CD4-positive, alpha-beta memory T cell (primary cell): ENCODE data around the gene PTPRM. TPM values are rescaled to one million over a fixed set of nuclear protein-coding genes. Genes with fewer than 3 reads are reported as not detected.

Experiments
- CTCF ChIA-PET: fragments of 350-600 bp; sonication (Branson Sonifier 250); formaldehyde crosslinking; loops from one replicate; lab custom pipeline; 2021; ENCODE audit warnings: inconsistent platforms; ENCODE audit not compliant: partially characterized antibody; lab: Charles Lee
- POLR2A ChIA-PET: fragments of 350-600 bp; sonication (Branson Sonifier 250); formaldehyde crosslinking; loops from one replicate; lab custom pipeline; 2021; ENCODE audit not compliant: partially characterized antibody; lab: Charles Lee
- DNase-seq, 5 donors: peaks; one replicate each; pipeline versions ENCODE4 v3.0.0 to v3.0.0-alpha.2; 2020 to 2022; ENCODE audit warnings: mixed read lengths in 1 of 5
- H3K27ac ChIP-seq: one replicate; pipeline ENCODE4 v1.7.0; 2013; ENCODE audit warnings: low read depth, low read length
- H3K27me3 ChIP-seq: 2 replicates; pipeline ENCODE4 v1.7.0; 2013; ENCODE audit warnings: mild to moderate bottlenecking, low read length, moderate library complexity; ENCODE audit not compliant: insufficient read depth
- H3K36me3 ChIP-seq: 2 replicates; pipeline ENCODE4 v1.7.0; 2013; ENCODE audit warnings: mild to moderate bottlenecking, low read length, moderate library complexity; ENCODE audit not compliant: insufficient read depth
- H3K4me1 ChIP-seq: 2 replicates; pipeline ENCODE4 v1.7.0; 2013; ENCODE audit warnings: mild to moderate bottlenecking, low read length, moderate library complexity; ENCODE audit not compliant: insufficient read depth
- H3K4me3 ChIP-seq, 2 donors: one replicate each; pipeline ENCODE4 v1.7.0; 2013; ENCODE audit warnings: low read length in 2 of 2, mild to moderate bottlenecking in 1 of 2
- H3K9me3 ChIP-seq, 2 donors: one replicate each; pipeline ENCODE4 v1.7.0; 2013; ENCODE audit warnings: low read length in 2 of 2, control low read depth in 1 of 2; ENCODE audit not compliant: control insufficient read depth in 1 of 2
- H3K27ac Mint-ChIP-seq, 7 donors: one replicate each; pipeline ENCODE4 v1.8.0; 2020 to 2021; ENCODE audit warnings: mixed read lengths in 7 of 7, mild to moderate bottlenecking in 6 of 7, inconsistent platforms in 3 of 7, moderate library complexity in 3 of 7
- H3K27me3 Mint-ChIP-seq, 2 donors: one replicate each; pipeline ENCODE4 v1.8.0; 2020 to 2021; ENCODE audit warnings: mixed read lengths in 2 of 2
- H3K36me3 Mint-ChIP-seq, 2 donors: one replicate each; pipeline ENCODE4 v1.8.0; 2020 to 2021; ENCODE audit warnings: mixed read lengths in 2 of 2, inconsistent platforms in 1 of 2, mild to moderate bottlenecking in 1 of 2
- H3K4me1 Mint-ChIP-seq, 4 donors: one replicate each; pipeline ENCODE4 v1.8.0; 2020 to 2021; ENCODE audit warnings: mixed read lengths in 4 of 4, mild to moderate bottlenecking in 1 of 4
- H3K4me3 Mint-ChIP-seq, 8 donors: one replicate each; pipeline ENCODE4 v1.8.0; 2020 to 2021; ENCODE audit warnings: mixed read lengths in 8 of 8, mild to moderate bottlenecking in 7 of 8, moderate library complexity in 6 of 8, inconsistent platforms in 3 of 8
- H3K9me3 Mint-ChIP-seq, 8 donors: one replicate each; pipeline ENCODE4 v1.8.0; 2020 to 2021; ENCODE audit warnings: mixed read lengths in 8 of 8, mild to moderate bottlenecking in 5 of 8, inconsistent platforms in 3 of 8, moderate library complexity in 1 of 8
- intact Hi-C: fragments of 100-400 bp; cut with micrococcal nuclease; formaldehyde crosslinking; loops from one replicate; pipeline ENCODE4 v1.15.1; 2023
- polyA plus RNA-seq, 2 donors: library from polyadenylated mRNA; unstranded; fragments of 300-500 nt; fragmentation: Illumina TruSeq; gene quantifications; one replicate each; pipeline ENCODE4 v1.2.3, GENCODE V29; 2021
- total RNA-seq, 2 experiments: library from RNA; stranded (reverse); gene quantifications; one replicate each; pipeline ENCODE4 v1.2.3, GENCODE V29; 2021

PTPRM gene
- total and polyA plus RNA-seq, 4 experiments from 2014 or later = 6.7 to 20.1 (median 12.9) TPM

GRCh38 chr18:8277270-8277669, 710.2 kb downstream of the PTPRM start:
- H3K27me3 ChIP-seq = no peaks in the 10 kb centered on the region
- H3K4me1 Mint-ChIP-seq = no peaks in the 10 kb centered on the region
- H3K9me3 ChIP-seq = no peaks in the 10 kb centered on the region
- no peak overlapping the region for H3K4me3 ChIP-seq
- DNase-seq = no peak
- intact Hi-C loops = loop anchor here (10.0 kb wide), 1 partner anchor 58 kb away; no protein-coding TSS in a partner anchor
- no peaks in the 10 kb centered on the region for H3K4me1 ChIP-seq
- H3K36me3 Mint-ChIP-seq = no peaks in the 10 kb centered on the region
- H3K9me3 Mint-ChIP-seq = no peaks in the 10 kb centered on the region
- H3K27ac Mint-ChIP-seq = no peak overlapping the region
- H3K27me3 Mint-ChIP-seq = no peaks in the 10 kb centered on the region
- H3K4me3 Mint-ChIP-seq = no peak overlapping the region
- ChIA-PET POLR2A (no interaction called here), CTCF (no interaction called here)
- no peaks in the 10 kb centered on the region for H3K36me3 ChIP-seq
- no peak overlapping the region for H3K27ac ChIP-seq

- no peaks in the 10 kb centered on the region for H3K36me3 ChIP-seq
- H3K4me1 ChIP-seq = no peaks in the 10 kb centered on the region
- Mint-ChIP-seq H3K4me1 (no peaks in the 10 kb centered on the region), H3K27me3 (no peaks in the 10 kb centered on the region), H3K36me3 (no peaks in the 10 kb centered on the region), H3K4me3 (no peak overlapping the region), H3K9me3 (peaks cover 0 to 2% (median 0%) of the 10 kb centered on the region in 8 donors), H3K27ac (no peak overlapping the region)
- ChIA-PET CTCF (no interaction called here), POLR2A (no interaction called here)
- H3K27me3 ChIP-seq = no peaks in the 10 kb centered on the region
- no peak overlapping the region for H3K4me3 ChIP-seq
- H3K27ac ChIP-seq = no peak overlapping the region
- intact Hi-C loops = loop anchor here (10.0 kb wide), 1 partner anchor 55 kb away; no protein-coding TSS in a partner anchor
- DNase-seq = no peak
- no peaks in the 10 kb centered on the region for H3K9me3 ChIP-seq
These were observed 712.2 kb downstream of the PTPRM start for GRCh38 chr18:8279346-8279745.

GRCh38 chr18:8279781-8280330, 712.7 kb downstream of the PTPRM start:
- Mint-ChIP-seq H3K27me3 (no peaks in the 10 kb centered on the region), H3K4me3 (no peak overlapping the region), H3K27ac (no peak overlapping the region), H3K9me3 (peaks cover 0 to 2% (median 0%) of the 10 kb centered on the region in 8 donors), H3K4me1 (no peaks in the 10 kb centered on the region), H3K36me3 (no peaks in the 10 kb centered on the region)
- CTCF ChIA-PET = no interaction called here
- no peaks in the 10 kb centered on the region for H3K4me1 ChIP-seq
- no peak overlapping the region for H3K4me3 ChIP-seq
- no peaks in the 10 kb centered on the region for H3K27me3 ChIP-seq
- POLR2A ChIA-PET = no interaction called here
- no peaks in the 10 kb centered on the region for H3K36me3 ChIP-seq
- intact Hi-C loops = loop anchor here (10.0 kb wide), 1 partner anchor 55 kb away; no protein-coding TSS in a partner anchor
- no peak for DNase-seq
- H3K9me3 ChIP-seq = no peaks in the 10 kb centered on the region
- H3K27ac ChIP-seq = no peak overlapping the region

- H3K27me3 Mint-ChIP-seq = no peaks in the 10 kb centered on the region
- no peak overlapping the region for H3K4me3 ChIP-seq
- DNase-seq = no peak
- no peaks in the 10 kb centered on the region for H3K36me3 Mint-ChIP-seq
- H3K27me3 ChIP-seq = no peaks in the 10 kb centered on the region
- H3K4me1 ChIP-seq = no peaks in the 10 kb centered on the region
- ChIA-PET CTCF (no interaction called here), POLR2A (no interaction called here)
- peaks cover 0 to 2% (median 0%) of the 10 kb centered on the region in 8 donors for H3K9me3 Mint-ChIP-seq
- no peaks in the 10 kb centered on the region for H3K9me3 ChIP-seq
- H3K27ac Mint-ChIP-seq = no peak overlapping the region
- H3K4me1 Mint-ChIP-seq = no peaks in the 10 kb centered on the region
- intact Hi-C loops = no loop called here
- H3K27ac ChIP-seq = no peak overlapping the region
- H3K36me3 ChIP-seq = no peaks in the 10 kb centered on the region
- no peak overlapping the region for H3K4me3 Mint-ChIP-seq
These were observed 716.9 kb downstream of the PTPRM start for GRCh38 chr18:8283891-8284585.

GRCh38 chr18:8286303-8286702, 719.2 kb downstream of the PTPRM start:
- no peaks in the 10 kb centered on the region for H3K36me3 ChIP-seq
- H3K27me3 Mint-ChIP-seq = no peaks in the 10 kb centered on the region
- no peak overlapping the region for H3K27ac ChIP-seq
- peak overlapping the region in 1 of 8 donors; percentile 15 for H3K4me3 Mint-ChIP-seq
- intact Hi-C loops = no loop called here
- DNase-seq = no peak
- H3K27ac Mint-ChIP-seq = no peak overlapping the region
- CTCF ChIA-PET = no interaction called here
- no peak overlapping the region for H3K4me3 ChIP-seq
- no peaks in the 10 kb centered on the region for H3K9me3 ChIP-seq
- POLR2A ChIA-PET = no interaction called here
- peaks cover 0 to 2% (median 0%) of the 10 kb centered on the region in 8 donors for H3K9me3 Mint-ChIP-seq
- H3K27me3 ChIP-seq = no peaks in the 10 kb centered on the region
- no peaks in the 10 kb centered on the region for H3K4me1 ChIP-seq
- no peaks in the 10 kb centered on the region for H3K4me1 Mint-ChIP-seq
- H3K36me3 Mint-ChIP-seq = no peaks in the 10 kb centered on the region

- Histone ChIP-seq H3K27me3 (no peaks in the 10 kb centered on the region), H3K36me3 (no peaks in the 10 kb centered on the region), H3K4me1 (no peaks in the 10 kb centered on the region), H3K9me3 (no peaks in the 10 kb centered on the region), H3K4me3 (no peak overlapping the region), H3K27ac (no peak overlapping the region)
- peaks cover 0 to 2% (median 0%) of the 10 kb centered on the region in 8 donors for H3K9me3 Mint-ChIP-seq
- CTCF ChIA-PET = no interaction called here
- POLR2A ChIA-PET = no interaction called here
- H3K27ac Mint-ChIP-seq = no peak overlapping the region
- no peak overlapping the region for H3K4me3 Mint-ChIP-seq
- no peaks in the 10 kb centered on the region for H3K27me3 Mint-ChIP-seq
- no peak for DNase-seq
- intact Hi-C loops = no loop called here
- H3K4me1 Mint-ChIP-seq = no peaks in the 10 kb centered on the region
- no peaks in the 10 kb centered on the region for H3K36me3 Mint-ChIP-seq
These were observed 720.2 kb downstream of the PTPRM start for GRCh38 chr18:8287196-8287885.

- Mint-ChIP-seq H3K9me3 (no peaks in the 10 kb centered on the region), H3K4me1 (no peaks in the 10 kb centered on the region), H3K4me3 (no peak overlapping the region), H3K27ac (no peak overlapping the region), H3K27me3 (no peaks in the 10 kb centered on the region), H3K36me3 (no peaks in the 10 kb centered on the region)
- Histone ChIP-seq H3K9me3 (no peaks in the 10 kb centered on the region), H3K36me3 (no peaks in the 10 kb centered on the region), H3K27me3 (no peaks in the 10 kb centered on the region), H3K27ac (no peak overlapping the region), H3K4me1 (no peaks in the 10 kb centered on the region), H3K4me3 (no peak overlapping the region)
- ChIA-PET POLR2A (no interaction called here), CTCF (no interaction called here)
- DNase-seq = no peak
- intact Hi-C loops = no loop called here
These were observed 721.5 kb downstream of the PTPRM start for GRCh38 chr18:8288472-8289195.
